ENCODE data around the gene IRS2.

DNA sequence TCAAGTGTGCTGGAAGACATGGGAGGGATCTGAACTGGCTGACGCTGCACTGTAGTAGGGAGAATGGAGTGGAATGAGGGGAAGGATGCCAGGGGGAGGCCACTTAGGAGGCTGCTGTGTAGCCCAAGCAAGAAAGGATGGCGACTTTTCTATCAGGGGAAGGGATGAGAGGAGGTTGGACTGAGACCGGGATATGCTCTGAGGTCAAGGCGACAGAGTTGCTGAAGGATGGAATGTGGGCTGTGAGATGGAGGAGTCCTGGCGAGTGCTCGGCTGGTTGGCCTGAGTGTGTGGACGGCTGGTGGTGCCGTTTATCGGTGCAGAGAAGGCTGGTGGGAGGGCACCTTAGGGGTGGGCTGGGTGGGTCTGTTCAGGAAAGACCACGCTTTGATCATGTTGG is 45.7 kb downstream of the IRS2 start:
- TF ChIP-seq CTCF (IDR thresholded peaks at IDR 0.05 in 2 of 3, conservative IDR thresholded peaks at IDR 0.05 in 1 of 3; ENCODE audit: borderline replicate concordance in 1 of 3, insufficient read depth in 1 of 3, low read depth in 2 of 3, low read length in 2 of 3): no peak
- TF ChIP-seq POLR2AphosphoS5 (IDR thresholded peaks at IDR 0.05; ENCODE audit: low read depth, low read length): no peak
- no peak for TF ChIP-seq POLR2A (IDR thresholded peaks at IDR 0.05; ENCODE audit: borderline replicate concordance, extremely low read depth, insufficient read depth, insufficient read length)
- TF ChIP-seq EZH2phosphoT487 (IDR thresholded peaks at IDR 0.05; ENCODE audit: borderline replicate concordance): no peak
- TF ChIP-seq EZH2 (IDR thresholded peaks at IDR 0.05): no peak
- TF ChIP-seq SRF (IDR thresholded peaks at IDR 0.05; ENCODE audit: low read depth): no peak
- TF ChIP-seq SP1 (IDR thresholded peaks at IDR 0.05; ENCODE audit: low read depth): no peak
- no peak for TF ChIP-seq TCF7L2 (IDR thresholded peaks at IDR 0.05; ENCODE audit: borderline replicate concordance, extremely low read depth, insufficient read depth, insufficient read length)
- TF ChIP-seq, protein P1, sequence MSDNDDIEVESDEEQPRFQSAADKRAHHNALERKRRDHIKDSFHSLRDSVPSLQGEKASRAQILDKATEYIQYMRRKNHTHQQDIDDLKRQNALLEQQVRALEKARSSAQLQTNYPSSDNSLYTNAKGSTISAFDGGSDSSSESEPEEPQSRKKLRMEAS (IDR thresholded peaks at IDR 0.05): no peak
- TF ChIP-seq ZNF274 (IDR thresholded peaks at IDR 0.05; ENCODE audit: low read depth, low read length): no peak
